ENCODE measurements around the gene COG5. TPM values are rescaled to one million over a fixed set of nuclear protein-coding genes. Genes with fewer than 3 reads are reported as not detected.

COG5 gene
- total RNA-seq, 1 donor from 2014 or later = 37.1 TPM

DNA sequence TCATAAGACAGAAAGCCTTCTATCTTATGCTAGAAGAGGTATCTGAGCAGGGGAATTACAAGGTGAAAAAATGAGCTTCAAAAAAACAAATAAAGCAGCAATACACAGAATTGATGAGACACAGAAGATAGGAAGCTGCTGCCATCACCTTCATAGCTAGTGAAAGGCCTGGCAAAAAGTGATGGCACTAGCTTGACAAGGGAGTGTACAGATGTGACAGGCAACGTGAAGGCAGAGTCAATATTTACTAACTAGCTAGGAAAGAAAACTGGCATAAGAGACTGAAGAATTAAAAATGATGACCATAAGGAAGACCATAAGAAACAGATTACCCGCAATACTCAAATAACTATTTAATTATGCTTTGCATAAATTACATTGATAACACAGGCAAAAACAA is 84.4 kb downstream of the COG5 start:
- H3K27me3 ChIP-seq (ENCODE audit: control insufficient read depth, insufficient read depth, low read length) = no peaks in the 10 kb centered on the region
- no peak overlapping the region for H3K4me3 ChIP-seq (ENCODE audit: low read depth, low read length)
- TF ChIP-seq, protein P1, sequence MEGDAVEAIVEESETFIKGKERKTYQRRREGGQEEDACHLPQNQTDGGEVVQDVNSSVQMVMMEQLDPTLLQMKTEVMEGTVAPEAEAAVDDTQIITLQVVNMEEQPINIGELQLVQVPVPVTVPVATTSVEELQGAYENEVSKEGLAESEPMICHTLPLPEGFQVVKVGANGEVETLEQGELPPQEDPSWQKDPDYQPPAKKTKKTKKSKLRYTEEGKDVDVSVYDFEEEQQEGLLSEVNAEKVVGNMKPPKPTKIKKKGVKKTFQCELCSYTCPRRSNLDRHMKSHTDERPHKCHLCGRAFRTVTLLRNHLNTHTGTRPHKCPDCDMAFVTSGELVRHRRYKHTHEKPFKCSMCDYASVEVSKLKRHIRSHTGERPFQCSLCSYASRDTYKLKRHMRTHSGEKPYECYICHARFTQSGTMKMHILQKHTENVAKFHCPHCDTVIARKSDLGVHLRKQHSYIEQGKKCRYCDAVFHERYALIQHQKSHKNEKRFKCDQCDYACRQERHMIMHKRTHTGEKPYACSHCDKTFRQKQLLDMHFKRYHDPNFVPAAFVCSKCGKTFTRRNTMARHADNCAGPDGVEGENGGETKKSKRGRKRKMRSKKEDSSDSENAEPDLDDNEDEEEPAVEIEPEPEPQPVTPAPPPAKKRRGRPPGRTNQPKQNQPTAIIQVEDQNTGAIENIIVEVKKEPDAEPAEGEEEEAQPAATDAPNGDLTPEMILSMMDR (IDR thresholded peaks at IDR 0.05; ENCODE audit: insufficient read depth, low read length, poor library complexity, severe bottlenecking) = no peak
- no peaks in the 10 kb centered on the region for H3K36me3 ChIP-seq (ENCODE audit: control insufficient read depth, insufficient read depth, low read length)
- no peak for DNase-seq (ENCODE audit: low read depth)

DNA sequence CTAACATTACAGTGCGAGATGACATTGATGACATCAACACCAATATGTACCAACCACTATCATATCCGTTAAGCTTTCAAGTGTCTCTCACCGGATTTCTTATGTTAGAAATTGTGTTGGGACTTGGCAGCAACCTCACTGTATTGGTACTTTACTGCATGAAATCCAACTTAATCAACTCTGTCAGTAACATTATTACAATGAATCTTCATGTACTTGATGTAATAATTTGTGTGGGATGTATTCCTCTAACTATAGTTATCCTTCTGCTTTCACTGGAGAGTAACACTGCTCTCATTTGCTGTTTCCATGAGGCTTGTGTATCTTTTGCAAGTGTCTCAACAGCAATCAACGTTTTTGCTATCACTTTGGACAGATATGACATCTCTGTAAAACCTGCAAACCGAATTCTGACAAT is 89.6 kb downstream of the COG5 start:
- no peaks in the 10 kb centered on the region for H3K27me3 ChIP-seq (ENCODE audit: control insufficient read depth, insufficient read depth, low read length)
- H3K36me3 ChIP-seq (ENCODE audit: control insufficient read depth, insufficient read depth, low read length) = no peaks in the 10 kb centered on the region
- TF ChIP-seq, protein P1 (IDR thresholded peaks at IDR 0.05; ENCODE audit: insufficient read depth, low read length, poor library complexity, severe bottlenecking) = no peak
- H3K4me3 ChIP-seq (ENCODE audit: low read depth, low read length) = no peak overlapping the region
- DNase-seq (ENCODE audit: low read depth) = no peak

DNA sequence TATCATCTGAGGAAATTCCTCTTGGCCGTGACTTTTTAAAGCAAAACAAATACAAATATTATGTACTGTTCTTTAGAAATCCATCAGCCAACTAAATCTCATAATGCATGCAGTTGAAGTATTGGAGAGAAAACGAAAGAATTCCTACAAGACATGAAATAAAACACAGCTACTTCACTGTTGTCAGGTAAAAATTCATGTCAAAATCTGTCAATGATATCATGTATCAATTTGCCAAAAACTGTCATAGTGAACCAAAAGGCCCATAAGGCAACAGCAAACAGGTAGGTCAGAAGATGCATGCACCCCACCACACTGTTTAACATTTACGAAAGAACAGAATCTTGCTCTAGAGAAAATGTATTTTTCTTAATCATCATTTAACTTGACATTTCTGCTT is 91.6 kb downstream of the COG5 start:
- DNase-seq (ENCODE audit: low read depth) = no peak
- Histone ChIP-seq H3K36me3 (ENCODE audit: control insufficient read depth, insufficient read depth, low read length) (no peaks in the 10 kb centered on the region), H3K4me3 (ENCODE audit: low read depth, low read length) (no peak overlapping the region), H3K27me3 (ENCODE audit: control insufficient read depth, insufficient read depth, low read length) (no peaks in the 10 kb centered on the region)
- TF ChIP-seq, protein P1 (IDR thresholded peaks at IDR 0.05; ENCODE audit: insufficient read depth, low read length, poor library complexity, severe bottlenecking) = no peak

DNA sequence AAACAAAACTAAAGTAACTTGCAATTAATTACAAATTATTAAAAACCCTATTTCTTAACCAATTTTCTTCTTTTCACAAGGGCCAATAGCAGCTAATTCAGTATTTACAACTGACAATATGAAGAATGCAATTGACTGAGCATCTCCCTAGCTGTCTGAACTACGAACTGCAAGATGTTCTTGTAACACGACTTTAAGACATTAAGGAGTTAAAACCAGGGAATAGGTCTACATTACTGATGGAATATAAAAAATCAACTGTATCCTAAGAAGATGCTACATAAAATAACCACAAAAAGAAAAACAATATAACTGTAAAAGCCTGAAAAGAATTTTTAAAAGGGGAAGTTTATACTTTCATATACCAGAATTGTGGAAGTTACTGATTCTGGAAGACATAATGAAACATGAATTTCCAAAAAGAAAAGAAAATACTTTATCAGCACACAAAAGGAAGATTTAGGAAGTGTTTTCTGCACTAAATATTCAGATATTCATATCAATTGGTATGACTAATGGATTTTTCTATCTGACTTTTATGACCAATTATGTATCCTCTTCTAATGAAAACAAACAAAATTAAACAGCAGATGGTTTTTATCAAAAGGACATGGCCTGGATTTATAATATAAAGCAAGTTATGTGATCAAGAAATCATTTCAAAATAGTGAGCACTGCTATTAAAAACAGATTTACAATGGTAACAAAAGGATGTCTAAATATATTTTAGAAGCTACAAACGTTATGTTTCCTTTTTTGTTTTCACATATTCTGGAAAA is 92.2 kb downstream of the COG5 start:
- no peak for DNase-seq (ENCODE audit: low read depth)
- Histone ChIP-seq H3K4me3 (ENCODE audit: low read depth, low read length) (no peak overlapping the region), H3K36me3 (ENCODE audit: control insufficient read depth, insufficient read depth, low read length) (no peaks in the 10 kb centered on the region), H3K27me3 (ENCODE audit: control insufficient read depth, insufficient read depth, low read length) (no peaks in the 10 kb centered on the region)
- TF ChIP-seq, protein P1 (IDR thresholded peaks at IDR 0.05; ENCODE audit: insufficient read depth, low read length, poor library complexity, severe bottlenecking) = no peak

DNA sequence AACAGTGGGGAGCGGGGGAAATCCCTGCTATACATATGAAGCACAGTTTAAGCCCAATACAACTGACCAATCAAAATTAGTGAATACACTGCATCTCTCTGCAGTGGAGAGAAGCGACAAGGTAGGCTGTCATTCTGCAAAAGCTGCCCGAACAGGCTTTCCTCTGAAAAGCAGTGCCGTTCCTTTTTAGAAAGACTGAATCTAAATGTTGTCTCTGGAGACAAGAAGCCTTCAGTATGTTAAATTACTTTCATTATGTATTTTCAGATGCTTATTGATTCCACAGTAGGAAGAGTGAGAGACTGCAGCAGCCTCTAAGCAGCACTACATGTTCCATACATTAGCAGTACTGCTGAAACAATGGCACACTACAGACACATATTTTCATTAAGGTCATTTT is 93.8 kb downstream of the COG5 start, which contains the start of gene GPR22:
GPR22 (plus strand) TSS at position 129 of the 400 bp plus-strand sequence. CDS start 4,004 bp downstream, outside the sequence.
- no peak for DNase-seq (ENCODE audit: low read depth)
- H3K4me3 ChIP-seq (ENCODE audit: low read depth, low read length) = no peak within 1 kb of the TSS
- no peaks in the 10 kb centered on the region for H3K36me3 ChIP-seq (ENCODE audit: control insufficient read depth, insufficient read depth, low read length)
- TF ChIP-seq, protein P1 (IDR thresholded peaks at IDR 0.05; ENCODE audit: insufficient read depth, low read length, poor library complexity, severe bottlenecking) = no peak
- H3K27me3 ChIP-seq (ENCODE audit: control insufficient read depth, insufficient read depth, low read length) = no peaks in the 10 kb centered on the region

DNA sequence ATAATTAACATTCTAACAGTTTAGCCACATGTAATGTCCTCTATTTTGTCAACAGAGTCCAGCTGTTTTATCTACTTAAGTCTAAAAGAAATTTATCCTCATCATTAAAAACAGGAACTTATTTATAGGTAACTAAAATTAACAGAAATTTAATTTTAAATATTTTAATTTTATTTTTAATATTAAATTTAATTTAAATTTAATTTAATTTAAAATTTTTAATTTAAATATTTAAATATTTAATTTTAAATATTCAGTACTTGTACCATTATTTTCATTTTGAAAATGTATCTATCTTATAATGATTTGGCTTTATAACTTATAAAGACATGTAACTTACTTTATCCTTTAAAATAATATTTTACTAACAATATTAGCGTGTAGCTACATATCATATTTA is 94.9 kb downstream of the COG5 start:
- TF ChIP-seq, protein P1 (IDR thresholded peaks at IDR 0.05; ENCODE audit: insufficient read depth, low read length, poor library complexity, severe bottlenecking) = no peak

More for the DNA sequence above, 94.9 kb downstream of the COG5 start:
- no peak overlapping the region for H3K4me3 ChIP-seq (ENCODE audit: low read depth, low read length)
- DNase-seq (ENCODE audit: low read depth) = no peak
- H3K27me3 ChIP-seq (ENCODE audit: control insufficient read depth, insufficient read depth, low read length) = no peaks in the 10 kb centered on the region
- no peaks in the 10 kb centered on the region for H3K36me3 ChIP-seq (ENCODE audit: control insufficient read depth, insufficient read depth, low read length)

Data from kidney epithelial cell (primary cell).